RWPE2 (cell line): ENCODE results near the gene CLCN6.

Source experiments
- ATAC-seq: fragments of 200-7000 bp; cut with Tn5 transposase; 3 replicates; pipeline ENCODE4 v1.9.1; 2021; ENCODE audit warnings: low read depth
- DNase-seq: peaks from one replicate; pipeline ENCODE4 v3.0.0-alpha.2; 2020; ENCODE audit warnings: low spot score
- H3K27ac ChIP-seq: fragments of 450-650 bp; 2 replicates; pipeline ENCODE4 v1.5.1; 2017; ENCODE audit warnings: mild to moderate bottlenecking; ENCODE audit not compliant: poor library complexity, severe bottlenecking
- H3K27me3 ChIP-seq: fragments of 250-450 bp; sonication (Bioruptor Pico); 2 replicates; pipeline ENCODE4 v1.5.1; 2021; ENCODE audit warnings: mild to moderate bottlenecking, moderate library complexity; ENCODE audit not compliant: insufficient read depth, poor library complexity, severe bottlenecking
- H3K36me3 ChIP-seq: fragments of 250-450 bp; sonication (Bioruptor Pico); 2 replicates; pipeline ENCODE4 v1.5.1; 2020; ENCODE audit warnings: low read depth, mild to moderate bottlenecking, moderate library complexity
- H3K4me1 ChIP-seq: fragments of 250-450 bp; sonication (Bioruptor Pico); 2 replicates; pipeline ENCODE4 v1.5.1; 2021; ENCODE audit warnings: mild to moderate bottlenecking, moderate library complexity; ENCODE audit not compliant: insufficient read depth, poor library complexity, severe bottlenecking
- H3K4me3 ChIP-seq: fragments of 250-450 bp; sonication (Bioruptor Pico); 2 replicates; pipeline ENCODE4 v1.5.1; 2021; ENCODE audit warnings: mild to moderate bottlenecking, moderate library complexity; ENCODE audit not compliant: severe bottlenecking
- H3K9me3 ChIP-seq: fragments of 250-450 bp; sonication (Bioruptor Pico); 2 replicates; pipeline ENCODE4 v1.5.1; 2021; ENCODE audit warnings: mild to moderate bottlenecking, moderate library complexity; ENCODE audit not compliant: severe bottlenecking
- CTCF ChIP-seq: fragments of 450-650 bp; IDR thresholded peaks from one replicate; pipeline ENCODE4 v1.5.1; 2017; ENCODE audit warnings: mild to moderate bottlenecking, moderate library complexity; ENCODE audit not compliant: poor library complexity, severe bottlenecking

CLCN6 gene

GRCh38 chr1:11838349-11839272 is 32.6 kb downstream of the CLCN6 start:
- H3K4me3 ChIP-seq = no peak overlapping the region
- ATAC-seq = peak; percentile 80

GRCh38 chr1:11839727-11840705 is 34.0 kb downstream of the CLCN6 start:
- H3K9me3 ChIP-seq = no peaks in the 10 kb centered on the region
- H3K27ac ChIP-seq = no peak overlapping the region
- no peaks in the 10 kb centered on the region for H3K4me1 ChIP-seq
- no peak overlapping the region for H3K4me3 ChIP-seq
- H3K27me3 ChIP-seq = no peaks in the 10 kb centered on the region
- DNase-seq (no peak), ATAC-seq (no peak)
- peaks cover 84% of the 10 kb centered on the region for H3K36me3 ChIP-seq
- TF ChIP-seq CTCF = no peak

More at GRCh38 chr1:11838349-11839272, 32.6 kb downstream of the CLCN6 start:
- H3K27me3 ChIP-seq = no peaks in the 10 kb centered on the region
- H3K27ac ChIP-seq = no peak overlapping the region
- no peaks in the 10 kb centered on the region for H3K9me3 ChIP-seq
- H3K4me1 ChIP-seq = no peaks in the 10 kb centered on the region
- H3K36me3 ChIP-seq = peaks cover 89% of the 10 kb centered on the region
- TF ChIP-seq CTCF = peak; percentile 97
- DNase-seq = no peak

GRCh38 chr1:11841245-11842153 is 35.5 kb downstream of the CLCN6 start:
- H3K36me3 ChIP-seq = peaks cover 74% of the 10 kb centered on the region
- TF ChIP-seq CTCF = no peak
- no peak overlapping the region for H3K4me3 ChIP-seq
- H3K4me1 ChIP-seq = no peaks in the 10 kb centered on the region
- ATAC-seq (no peak), DNase-seq (no peak)
- H3K27me3 ChIP-seq = no peaks in the 10 kb centered on the region
- no peak overlapping the region for H3K27ac ChIP-seq
- no peaks in the 10 kb centered on the region for H3K9me3 ChIP-seq

- ATAC-seq = no peak
- DNase-seq = no peak
- no peaks in the 10 kb centered on the region for H3K27me3 ChIP-seq
- no peaks in the 10 kb centered on the region for H3K4me1 ChIP-seq
- no peak overlapping the region for H3K4me3 ChIP-seq
- TF ChIP-seq CTCF = no peak
- no peak overlapping the region for H3K27ac ChIP-seq
- no peaks in the 10 kb centered on the region for H3K9me3 ChIP-seq
- peaks cover 69% of the 10 kb centered on the region for H3K36me3 ChIP-seq
Measured at GRCh38 chr1:11842154-11843041, 36.4 kb downstream of the CLCN6 start.
